Measurements from ENCODE around the gene CYS1. TPM values are rescaled to one million over a fixed set of nuclear protein-coding genes. Genes with fewer than 3 reads are reported as not detected.

Gene CYS1
- total RNA-seq, 1 donor from 2014 or later: 5.4 TPM

DNA sequence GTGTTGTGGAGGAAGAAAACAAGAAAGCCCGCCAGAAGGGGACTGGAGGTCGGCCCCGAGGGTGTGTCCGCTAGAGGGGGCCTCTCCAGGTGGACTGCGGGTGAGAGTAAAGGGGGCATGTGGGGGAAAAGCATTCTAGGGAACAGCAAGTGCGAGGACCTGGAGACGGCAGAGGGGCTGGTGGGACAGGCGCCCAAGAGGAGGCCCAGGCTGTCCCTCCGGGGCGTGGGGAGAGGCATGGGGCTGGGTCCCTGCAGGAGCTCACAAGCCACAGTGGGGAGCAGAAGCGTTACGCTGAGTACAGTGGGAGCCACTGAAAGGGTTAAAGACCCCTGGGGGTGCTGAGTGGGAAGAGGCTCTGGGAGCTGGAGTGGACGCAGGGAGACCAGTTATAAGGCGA, 38.5 kb downstream of the CYS1 start:
- Mint-ChIP-seq H3K27me3 (ENCODE audit: low read depth) (no peaks in the 10 kb centered on the region), H3K27ac (ENCODE audit: unreplicated experiment) (no peak overlapping the region), H3K36me3 (ENCODE audit: low read depth) (peaks cover 2% of the 10 kb centered on the region), H3K9me3 (ENCODE audit: low read depth) (no peaks in the 10 kb centered on the region), H3K4me1 (ENCODE audit: low read depth) (peaks cover 38% of the 10 kb centered on the region), H3K4me3 (ENCODE audit: unreplicated experiment) (peak overlapping the region; percentile 12)
- DNase-seq (ENCODE audit: low spot score): no peak
- TF ChIP-seq, protein P1, sequence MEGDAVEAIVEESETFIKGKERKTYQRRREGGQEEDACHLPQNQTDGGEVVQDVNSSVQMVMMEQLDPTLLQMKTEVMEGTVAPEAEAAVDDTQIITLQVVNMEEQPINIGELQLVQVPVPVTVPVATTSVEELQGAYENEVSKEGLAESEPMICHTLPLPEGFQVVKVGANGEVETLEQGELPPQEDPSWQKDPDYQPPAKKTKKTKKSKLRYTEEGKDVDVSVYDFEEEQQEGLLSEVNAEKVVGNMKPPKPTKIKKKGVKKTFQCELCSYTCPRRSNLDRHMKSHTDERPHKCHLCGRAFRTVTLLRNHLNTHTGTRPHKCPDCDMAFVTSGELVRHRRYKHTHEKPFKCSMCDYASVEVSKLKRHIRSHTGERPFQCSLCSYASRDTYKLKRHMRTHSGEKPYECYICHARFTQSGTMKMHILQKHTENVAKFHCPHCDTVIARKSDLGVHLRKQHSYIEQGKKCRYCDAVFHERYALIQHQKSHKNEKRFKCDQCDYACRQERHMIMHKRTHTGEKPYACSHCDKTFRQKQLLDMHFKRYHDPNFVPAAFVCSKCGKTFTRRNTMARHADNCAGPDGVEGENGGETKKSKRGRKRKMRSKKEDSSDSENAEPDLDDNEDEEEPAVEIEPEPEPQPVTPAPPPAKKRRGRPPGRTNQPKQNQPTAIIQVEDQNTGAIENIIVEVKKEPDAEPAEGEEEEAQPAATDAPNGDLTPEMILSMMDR (IDR thresholded peaks at IDR 0.05): no peak

DNA sequence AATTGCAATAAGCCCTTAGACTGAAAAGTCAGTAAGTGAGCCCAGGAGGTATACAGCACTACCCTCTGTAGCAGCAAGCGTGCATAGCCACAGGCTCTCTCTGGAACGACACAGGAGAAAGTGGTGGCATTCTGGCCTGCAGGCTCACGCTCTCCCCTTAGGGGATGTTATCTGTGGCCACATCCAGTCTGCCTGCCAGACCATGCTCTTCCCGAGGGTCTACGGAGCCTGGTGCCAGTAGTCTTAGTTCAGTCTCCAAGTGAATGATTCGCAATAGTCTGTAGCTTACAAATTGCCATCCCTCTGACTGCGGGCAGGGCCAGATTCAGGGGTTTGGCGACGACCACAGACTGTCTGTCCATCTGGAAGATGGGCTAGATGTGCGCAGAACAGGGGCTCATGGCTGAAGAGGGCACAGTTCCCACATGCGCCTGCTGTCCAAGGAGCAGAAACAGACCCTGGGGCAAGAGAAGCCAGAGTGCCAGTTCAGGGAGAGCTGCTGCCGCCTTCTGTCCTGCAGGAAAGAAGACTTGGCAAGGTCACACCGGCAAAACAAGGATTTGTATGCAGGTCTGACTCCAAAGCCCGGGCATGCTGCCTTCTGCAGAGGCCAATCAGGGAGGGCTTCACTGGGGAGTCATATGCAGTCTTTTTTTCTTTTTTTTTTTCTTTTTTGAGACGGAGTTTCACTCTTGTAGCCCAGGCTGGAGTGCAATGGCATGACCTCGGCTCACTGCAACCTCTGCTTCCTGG, 40.4 kb downstream of the CYS1 start:
- TF ChIP-seq, protein P1 (IDR thresholded peaks at IDR 0.05): no peak
- Mint-ChIP-seq H3K9me3 (ENCODE audit: low read depth) (no peaks in the 10 kb centered on the region), H3K27me3 (ENCODE audit: low read depth) (no peaks in the 10 kb centered on the region), H3K4me1 (ENCODE audit: low read depth) (peaks cover 40% of the 10 kb centered on the region), H3K27ac (ENCODE audit: unreplicated experiment) (no peak overlapping the region), H3K36me3 (ENCODE audit: low read depth) (no peaks in the 10 kb centered on the region), H3K4me3 (ENCODE audit: unreplicated experiment) (no peak overlapping the region)
- no peak for DNase-seq (ENCODE audit: low spot score)

- H3K4me3 Mint-ChIP-seq (ENCODE audit: unreplicated experiment): no peak overlapping the region
- H3K9me3 Mint-ChIP-seq (ENCODE audit: low read depth): no peaks in the 10 kb centered on the region
- peaks cover 35% of the 10 kb centered on the region for H3K4me1 Mint-ChIP-seq (ENCODE audit: low read depth)
- H3K27ac Mint-ChIP-seq (ENCODE audit: unreplicated experiment): no peak overlapping the region
- no peak for DNase-seq (ENCODE audit: low spot score)
- no peaks in the 10 kb centered on the region for H3K36me3 Mint-ChIP-seq (ENCODE audit: low read depth)
- H3K27me3 Mint-ChIP-seq (ENCODE audit: low read depth): no peaks in the 10 kb centered on the region
- TF ChIP-seq, protein P1 (IDR thresholded peaks at IDR 0.05): no peak
Observed at GRCh38 chr2:10038716-10039115, 41.5 kb downstream of the CYS1 start.

DNA sequence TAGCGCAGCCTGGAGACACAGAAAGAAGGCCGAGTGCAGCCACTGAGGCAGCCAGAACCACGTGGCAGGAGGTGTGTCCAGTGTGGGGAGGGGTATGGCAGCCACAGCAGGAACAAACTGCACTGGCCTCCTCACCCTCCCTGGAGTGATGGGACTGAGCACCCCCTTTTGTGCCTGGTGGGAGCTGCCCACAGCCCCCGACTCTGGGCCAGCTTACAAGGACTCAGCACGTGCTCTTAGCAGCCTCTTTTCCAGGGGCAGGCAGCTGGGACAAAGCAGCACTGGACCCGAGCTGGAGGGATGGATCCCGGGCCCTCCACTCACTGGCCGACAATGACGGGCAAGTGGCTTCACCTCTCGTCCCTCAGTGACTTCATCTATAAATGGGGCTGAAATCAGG, 42.1 kb downstream of the CYS1 start:
- Mint-ChIP-seq H3K4me1 (ENCODE audit: low read depth) (peaks cover 35% of the 10 kb centered on the region), H3K27ac (ENCODE audit: unreplicated experiment) (no peak overlapping the region), H3K4me3 (ENCODE audit: unreplicated experiment) (no peak overlapping the region), H3K9me3 (ENCODE audit: low read depth) (no peaks in the 10 kb centered on the region), H3K36me3 (ENCODE audit: low read depth) (no peaks in the 10 kb centered on the region), H3K27me3 (ENCODE audit: low read depth) (no peaks in the 10 kb centered on the region)
- TF ChIP-seq, protein P1 (IDR thresholded peaks at IDR 0.05): no peak
- DNase-seq (ENCODE audit: low spot score): no peak

DNA sequence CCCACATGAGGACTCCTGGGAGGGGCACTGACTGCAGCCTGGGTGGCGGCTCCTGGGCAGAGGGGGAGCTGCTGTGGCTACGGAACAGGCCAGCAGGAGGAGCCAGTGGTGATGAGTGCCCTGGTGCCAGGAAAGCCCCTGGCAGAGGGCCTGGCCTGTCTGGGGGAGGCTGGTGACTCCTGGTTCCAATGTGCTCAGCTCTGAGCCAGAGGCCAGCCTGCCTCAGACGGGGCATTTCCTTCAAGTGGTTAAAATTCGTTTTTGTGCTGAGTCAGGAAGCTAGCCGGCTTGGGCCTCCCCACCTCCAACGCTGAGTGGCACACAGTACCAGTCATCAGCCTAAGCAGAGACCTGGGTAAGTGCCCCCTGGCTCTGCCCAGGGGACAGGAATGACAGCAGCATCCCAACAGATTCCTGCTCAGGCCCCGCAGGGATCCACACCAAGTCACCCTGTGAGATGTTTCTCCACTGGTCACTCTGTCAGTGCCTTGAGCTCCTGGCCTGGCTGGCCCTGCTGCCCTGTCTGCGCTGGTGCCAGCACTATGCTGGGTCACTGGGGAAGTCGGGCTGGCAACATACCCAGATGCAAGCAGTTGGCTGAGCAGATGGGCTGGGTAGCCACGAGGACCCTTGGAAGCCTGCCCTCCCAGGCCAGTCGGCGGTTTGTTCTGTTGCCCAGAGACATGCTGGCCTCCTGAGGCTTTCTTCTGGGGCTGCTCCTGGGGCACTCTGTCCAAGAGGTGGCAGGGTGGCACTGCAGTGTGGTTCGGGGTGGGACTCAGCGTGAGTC, 43.9 kb downstream of the CYS1 start:
- H3K4me1 Mint-ChIP-seq (ENCODE audit: low read depth): peaks cover 26% of the 10 kb centered on the region
- no peaks in the 10 kb centered on the region for H3K36me3 Mint-ChIP-seq (ENCODE audit: low read depth)

More for the DNA sequence above, 43.9 kb downstream of the CYS1 start:
- Mint-ChIP-seq H3K4me3 (ENCODE audit: unreplicated experiment) (no peak overlapping the region), H3K9me3 (ENCODE audit: low read depth) (no peaks in the 10 kb centered on the region), H3K27me3 (ENCODE audit: low read depth) (no peaks in the 10 kb centered on the region), H3K27ac (ENCODE audit: unreplicated experiment) (peak overlapping the region; percentile 85)
- no peak for DNase-seq (ENCODE audit: low spot score)
- TF ChIP-seq, protein P1 (IDR thresholded peaks at IDR 0.05): peak; percentile 80

Data from chondrocyte (in vitro differentiated cells).